ENCODE data around the gene DEAF1.

The DEAF1 gene

DNA sequence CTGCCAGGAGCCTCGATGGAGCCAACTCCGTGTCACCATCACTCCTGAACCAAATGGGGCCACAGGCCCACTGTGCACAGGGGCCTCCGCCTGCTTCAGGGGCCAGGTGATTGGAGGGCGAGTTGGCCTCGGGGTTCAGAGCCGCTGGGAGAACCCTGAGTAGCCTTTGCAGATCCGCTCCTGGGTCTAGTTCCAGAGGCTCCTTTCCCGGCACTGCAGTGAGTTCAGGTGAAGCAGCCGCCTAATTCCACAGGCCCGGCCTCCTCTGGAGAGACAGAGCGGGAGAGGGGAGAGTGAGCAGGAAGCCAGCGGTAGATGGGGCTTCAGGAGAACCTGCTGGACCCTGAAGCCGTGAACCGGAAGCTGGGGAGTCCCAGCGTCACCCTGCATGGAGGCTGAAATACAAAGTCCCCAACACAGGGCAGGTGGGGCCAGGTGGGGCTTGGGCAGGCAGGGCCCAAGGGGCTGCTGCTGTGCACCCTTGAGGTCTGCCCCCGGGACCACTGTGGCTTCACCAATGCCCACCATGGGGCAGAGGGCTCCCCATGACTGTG, 35.4 kb downstream of the DEAF1 start:
- TF ChIP-seq CTCF (conservative IDR thresholded peaks at IDR 0.05; ENCODE audit: low read length), result no peak
- no peak for TF ChIP-seq EZH2phosphoT487 (IDR thresholded peaks at IDR 0.05; ENCODE audit: borderline replicate concordance)
- H3K4me2 ChIP-seq (ENCODE audit: low read depth, low read length, poor library complexity, severe bottlenecking), result no peak overlapping the region
- H3K9me2 ChIP-seq (replicated peaks; ENCODE audit: low read depth, low read length), result no peaks in the 10 kb centered on the region
- H3K79me2 ChIP-seq (ENCODE audit: insufficient read depth, low read length), result no peaks in the 10 kb centered on the region
- no peaks in the 10 kb centered on the region for H3K27me3 ChIP-seq (ENCODE audit: insufficient read depth, low read length, poor library complexity, severe bottlenecking)
- peaks cover 42% of the 10 kb centered on the region; the same call in 1 of the 2 replicates for H3K36me3 ChIP-seq (ENCODE audit: insufficient read depth, low read length)
- H3K4me1 ChIP-seq (ENCODE audit: insufficient read depth, low read length, poor library complexity, severe bottlenecking), result no peaks in the 10 kb centered on the region
- H3F3A ChIP-seq (ENCODE audit: low read depth), result no peaks in the 10 kb centered on the region
- H2AFZ ChIP-seq (ENCODE audit: low read length), result no peak overlapping the region
- no peak overlapping the region for H3K4me3 ChIP-seq (ENCODE audit: low read length, poor library complexity, severe bottlenecking)
- H3K9ac ChIP-seq (ENCODE audit: low read depth, low read length, poor library complexity, severe bottlenecking), result no peak overlapping the region
- no peaks in the 10 kb centered on the region for H3K9me3 ChIP-seq (ENCODE audit: insufficient read depth, low read depth, low read length)
- no peaks in the 10 kb centered on the region for H4K20me1 ChIP-seq (ENCODE audit: insufficient read depth, low read length, poor library complexity, severe bottlenecking)

- Histone ChIP-seq H3K4me1 (ENCODE audit: insufficient read depth, low read length, poor library complexity, severe bottlenecking) (no peaks in the 10 kb centered on the region), H3K9me3 (ENCODE audit: insufficient read depth, low read depth, low read length) (no peaks in the 10 kb centered on the region), H2AFZ (ENCODE audit: low read length) (no peak overlapping the region), H3K79me2 (ENCODE audit: insufficient read depth, low read length) (no peaks in the 10 kb centered on the region), H3K9ac (ENCODE audit: low read depth, low read length, poor library complexity, severe bottlenecking) (no peak overlapping the region), H3K4me3 (ENCODE audit: low read length, poor library complexity, severe bottlenecking) (no peak overlapping the region), H3F3A (ENCODE audit: low read depth) (no peaks in the 10 kb centered on the region), H3K4me2 (ENCODE audit: low read depth, low read length, poor library complexity, severe bottlenecking) (no peak overlapping the region), H3K36me3 (ENCODE audit: insufficient read depth, low read length) (peaks cover 41% of the 10 kb centered on the region; the same call in 1 of the 2 replicates), H3K9me2 (replicated peaks; ENCODE audit: low read depth, low read length) (no peaks in the 10 kb centered on the region), H4K20me1 (ENCODE audit: insufficient read depth, low read length, poor library complexity, severe bottlenecking) (no peaks in the 10 kb centered on the region), H3K27me3 (ENCODE audit: insufficient read depth, low read length, poor library complexity, severe bottlenecking) (no peaks in the 10 kb centered on the region)
- TF ChIP-seq EZH2phosphoT487 (IDR thresholded peaks at IDR 0.05; ENCODE audit: borderline replicate concordance) (no peak), CTCF (conservative IDR thresholded peaks at IDR 0.05; ENCODE audit: low read length) (no peak)
Observed at GRCh38 chr11:657691-658126, 37.3 kb downstream of the DEAF1 start.

DNA sequence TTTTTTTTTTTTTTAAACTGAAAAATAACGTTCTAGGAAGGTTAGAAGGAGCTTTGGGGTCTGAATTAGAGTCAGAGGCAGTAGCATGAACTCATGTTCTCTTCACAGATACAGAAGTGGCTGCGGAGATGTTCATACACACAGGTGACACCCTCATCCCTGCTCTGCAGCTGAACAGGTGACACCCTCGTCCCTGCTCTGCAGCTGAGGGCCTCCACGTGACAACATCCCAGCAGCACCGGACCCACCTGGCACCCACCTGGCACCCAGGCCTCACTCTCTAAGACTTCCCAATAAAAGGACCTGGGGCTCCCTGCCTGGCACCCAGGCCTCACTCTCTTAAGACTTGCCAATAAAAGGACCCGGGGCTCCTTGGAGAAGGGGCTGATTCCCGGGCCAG, 38.2 kb downstream of the DEAF1 start:
- no peaks in the 10 kb centered on the region for H3K4me1 ChIP-seq (ENCODE audit: insufficient read depth, low read length, poor library complexity, severe bottlenecking)
- H3K36me3 ChIP-seq (ENCODE audit: insufficient read depth, low read length), result peaks cover 45% of the 10 kb centered on the region; the same call in 1 of the 2 replicates
- no peaks in the 10 kb centered on the region for H3K9me2 ChIP-seq (replicated peaks; ENCODE audit: low read depth, low read length)
- H3F3A ChIP-seq (ENCODE audit: low read depth), result no peaks in the 10 kb centered on the region
- H3K9me3 ChIP-seq (ENCODE audit: insufficient read depth, low read depth, low read length), result no peaks in the 10 kb centered on the region
- H2AFZ ChIP-seq (ENCODE audit: low read length), result no peak overlapping the region
- H3K27me3 ChIP-seq (ENCODE audit: insufficient read depth, low read length, poor library complexity, severe bottlenecking), result no peaks in the 10 kb centered on the region
- H3K4me2 ChIP-seq (ENCODE audit: low read depth, low read length, poor library complexity, severe bottlenecking), result no peak overlapping the region
- H4K20me1 ChIP-seq (ENCODE audit: insufficient read depth, low read length, poor library complexity, severe bottlenecking), result no peaks in the 10 kb centered on the region
- no peak overlapping the region for H3K4me3 ChIP-seq (ENCODE audit: low read length, poor library complexity, severe bottlenecking)
- no peaks in the 10 kb centered on the region for H3K79me2 ChIP-seq (ENCODE audit: insufficient read depth, low read length)
- TF ChIP-seq CTCF (conservative IDR thresholded peaks at IDR 0.05; ENCODE audit: low read length) (no peak), EZH2phosphoT487 (IDR thresholded peaks at IDR 0.05; ENCODE audit: borderline replicate concordance) (no peak)
- H3K9ac ChIP-seq (ENCODE audit: low read depth, low read length, poor library complexity, severe bottlenecking), result no peak overlapping the region
